ENCODE results near the gene PTPN1.

PTPN1 gene

GRCh38 chr20:50594591-50595432 is 84.6 kb downstream of the PTPN1 start:
- Histone ChIP-seq H4K20me1 (ENCODE audit: insufficient read depth, low read length) (no peaks in the 10 kb centered on the region), H3K9me2 (ENCODE audit: low read depth, low read length) (no peaks in the 10 kb centered on the region), H3K9me3 (ENCODE audit: low read length) (no peaks in the 10 kb centered on the region), H3K9ac (ENCODE audit: low read length) (no peak overlapping the region), H3K27me3 (ENCODE audit: insufficient read depth, low read length) (peaks cover 12% of the 10 kb centered on the region), H3K4me2 (ENCODE audit: low read length) (no peak overlapping the region), H3K36me3 (ENCODE audit: insufficient read depth, low read length) (no peaks in the 10 kb centered on the region), H3K4me3 (ENCODE audit: low read depth, low read length, poor library complexity, severe bottlenecking) (no peak overlapping the region), H3F3A (ENCODE audit: insufficient read depth, low read length) (no peaks in the 10 kb centered on the region), H3K4me1 (ENCODE audit: insufficient read depth, low read length, severe bottlenecking) (no peaks in the 10 kb centered on the region), H2AFZ (ENCODE audit: low read length) (no peak overlapping the region), H3K27ac (ENCODE audit: low read depth, low read length, poor library complexity, severe bottlenecking) (no peak overlapping the region), H3K79me2 (ENCODE audit: insufficient read depth, low read length) (no peaks in the 10 kb centered on the region)
- TF ChIP-seq EZH2 (IDR thresholded peaks at IDR 0.05; ENCODE audit: borderline replicate concordance, low read length): no peak
- TF ChIP-seq, protein P1, sequence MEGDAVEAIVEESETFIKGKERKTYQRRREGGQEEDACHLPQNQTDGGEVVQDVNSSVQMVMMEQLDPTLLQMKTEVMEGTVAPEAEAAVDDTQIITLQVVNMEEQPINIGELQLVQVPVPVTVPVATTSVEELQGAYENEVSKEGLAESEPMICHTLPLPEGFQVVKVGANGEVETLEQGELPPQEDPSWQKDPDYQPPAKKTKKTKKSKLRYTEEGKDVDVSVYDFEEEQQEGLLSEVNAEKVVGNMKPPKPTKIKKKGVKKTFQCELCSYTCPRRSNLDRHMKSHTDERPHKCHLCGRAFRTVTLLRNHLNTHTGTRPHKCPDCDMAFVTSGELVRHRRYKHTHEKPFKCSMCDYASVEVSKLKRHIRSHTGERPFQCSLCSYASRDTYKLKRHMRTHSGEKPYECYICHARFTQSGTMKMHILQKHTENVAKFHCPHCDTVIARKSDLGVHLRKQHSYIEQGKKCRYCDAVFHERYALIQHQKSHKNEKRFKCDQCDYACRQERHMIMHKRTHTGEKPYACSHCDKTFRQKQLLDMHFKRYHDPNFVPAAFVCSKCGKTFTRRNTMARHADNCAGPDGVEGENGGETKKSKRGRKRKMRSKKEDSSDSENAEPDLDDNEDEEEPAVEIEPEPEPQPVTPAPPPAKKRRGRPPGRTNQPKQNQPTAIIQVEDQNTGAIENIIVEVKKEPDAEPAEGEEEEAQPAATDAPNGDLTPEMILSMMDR (IDR thresholded peaks at IDR 0.05; ENCODE audit: low read length): no peak

GRCh38 chr20:50595433-50595895 is 85.3 kb downstream of the PTPN1 start:
- TF ChIP-seq EZH2 (IDR thresholded peaks at IDR 0.05; ENCODE audit: borderline replicate concordance, low read length): no peak
- TF ChIP-seq, protein P1 (IDR thresholded peaks at IDR 0.05; ENCODE audit: low read length): no peak
- no peak overlapping the region for H3K4me3 ChIP-seq (ENCODE audit: low read depth, low read length, poor library complexity, severe bottlenecking)

DNA sequence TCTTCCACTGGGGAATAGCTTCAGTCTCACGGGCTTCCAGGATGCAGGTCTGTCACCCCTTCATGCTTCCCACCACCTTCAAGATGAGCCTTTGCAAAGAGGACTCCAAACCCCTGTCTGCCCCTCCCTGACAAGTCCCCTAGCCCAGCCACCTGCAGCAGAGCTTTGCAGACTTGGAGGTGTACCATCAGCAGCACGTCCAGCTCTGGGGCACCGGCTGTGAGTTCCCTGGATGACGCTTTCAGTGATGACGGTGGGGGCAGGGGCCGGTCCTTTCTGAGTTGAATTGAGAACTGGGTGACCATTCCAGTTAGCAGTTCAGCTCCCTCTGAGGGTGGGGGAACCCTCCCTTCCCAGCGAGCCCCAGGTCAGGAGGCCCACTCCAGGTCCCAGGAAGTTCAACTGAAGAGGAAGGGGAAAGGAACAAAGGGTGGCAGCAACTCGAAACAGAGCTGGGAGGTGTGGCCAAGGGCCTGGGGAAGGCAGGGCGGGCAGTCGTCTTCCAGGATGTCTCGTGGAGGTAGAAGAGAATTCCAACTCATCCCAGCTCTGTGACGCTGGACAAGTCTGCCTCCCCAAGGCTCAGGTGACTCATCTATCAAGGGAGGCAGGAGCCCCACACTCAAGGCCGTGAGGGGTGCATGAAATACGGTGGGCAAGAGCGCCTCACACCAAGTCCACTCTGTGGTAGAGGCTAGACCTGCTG is 86.0 kb downstream of the PTPN1 start:
- Histone ChIP-seq H3K27me3 (ENCODE audit: insufficient read depth, low read length) (peaks cover 12% of the 10 kb centered on the region), H3K79me2 (ENCODE audit: insufficient read depth, low read length) (no peaks in the 10 kb centered on the region), H3K4me2 (ENCODE audit: low read length) (no peak overlapping the region), H4K20me1 (ENCODE audit: insufficient read depth, low read length) (no peaks in the 10 kb centered on the region), H3K4me1 (ENCODE audit: insufficient read depth, low read length, severe bottlenecking) (no peaks in the 10 kb centered on the region), H3F3A (ENCODE audit: insufficient read depth, low read length) (no peaks in the 10 kb centered on the region), H3K27ac (ENCODE audit: low read depth, low read length, poor library complexity, severe bottlenecking) (no peak overlapping the region), H3K4me3 (ENCODE audit: low read depth, low read length, poor library complexity, severe bottlenecking) (no peak overlapping the region), H3K36me3 (ENCODE audit: insufficient read depth, low read length) (no peaks in the 10 kb centered on the region), H3K9ac (ENCODE audit: low read length) (no peak overlapping the region), H2AFZ (ENCODE audit: low read length) (no peak overlapping the region), H3K9me2 (ENCODE audit: low read depth, low read length) (no peaks in the 10 kb centered on the region), H3K9me3 (ENCODE audit: low read length) (no peaks in the 10 kb centered on the region)
- TF ChIP-seq, protein P1 (IDR thresholded peaks at IDR 0.05; ENCODE audit: low read length): no peak
- no peak for TF ChIP-seq EZH2 (IDR thresholded peaks at IDR 0.05; ENCODE audit: borderline replicate concordance, low read length)

More at GRCh38 chr20:50595433-50595895, 85.3 kb downstream of the PTPN1 start:
- H3K4me2 ChIP-seq (ENCODE audit: low read length): no peak overlapping the region
- H3K9ac ChIP-seq (ENCODE audit: low read length): no peak overlapping the region
- no peaks in the 10 kb centered on the region for H3K9me2 ChIP-seq (ENCODE audit: low read depth, low read length)
- H3K36me3 ChIP-seq (ENCODE audit: insufficient read depth, low read length): no peaks in the 10 kb centered on the region
- H4K20me1 ChIP-seq (ENCODE audit: insufficient read depth, low read length): no peaks in the 10 kb centered on the region
- H3K4me1 ChIP-seq (ENCODE audit: insufficient read depth, low read length, severe bottlenecking): no peaks in the 10 kb centered on the region
- H3K27me3 ChIP-seq (ENCODE audit: insufficient read depth, low read length): peaks cover 12% of the 10 kb centered on the region
- no peaks in the 10 kb centered on the region for H3K9me3 ChIP-seq (ENCODE audit: low read length)
- no peak overlapping the region for H3K27ac ChIP-seq (ENCODE audit: low read depth, low read length, poor library complexity, severe bottlenecking)
- no peaks in the 10 kb centered on the region for H3F3A ChIP-seq (ENCODE audit: insufficient read depth, low read length)
- no peak overlapping the region for H2AFZ ChIP-seq (ENCODE audit: low read length)
- H3K79me2 ChIP-seq (ENCODE audit: insufficient read depth, low read length): no peaks in the 10 kb centered on the region
